ENCODE results near the gene OTUB2. TPM values are rescaled to one million over a fixed set of nuclear protein-coding genes. Genes with fewer than 3 reads are reported as not detected.

OTUB2 gene
- total RNA-seq, 1 donor from 2014 or later, result 1.7 TPM

DNA sequence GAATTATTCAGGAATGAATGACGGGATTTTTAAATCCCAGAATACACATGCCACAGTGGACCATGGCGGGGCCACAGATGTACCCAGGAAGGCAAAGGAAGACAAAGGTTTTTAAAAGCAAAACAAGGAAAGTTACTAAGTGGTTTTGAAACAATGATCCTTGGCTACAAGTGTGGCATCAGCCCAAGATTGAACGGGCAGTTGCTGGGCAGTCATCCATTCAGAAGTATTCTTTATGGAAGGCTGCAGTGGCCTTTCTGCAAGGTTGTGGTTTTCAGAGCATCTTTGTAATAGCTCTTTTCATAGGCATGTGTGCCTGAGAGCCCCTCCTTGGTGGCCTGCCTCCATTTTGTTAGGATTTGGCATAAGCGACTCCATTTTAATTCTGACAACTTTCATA lies 71.0 kb downstream of the OTUB2 start:
- DNase-seq (ENCODE audit: extremely low spot score in 2 of 2), result no peak

More for the DNA sequence above, 71.0 kb downstream of the OTUB2 start:
- Histone ChIP-seq H3K4me1 (peaks cover 19% of the 10 kb centered on the region), H3K4me3 (no peak overlapping the region), H3K36me3 (no peaks in the 10 kb centered on the region), H3K9me3 (no peaks in the 10 kb centered on the region), H3K27ac (no peak overlapping the region), H3K27me3 (no peaks in the 10 kb centered on the region)
- intact Hi-C loops (cut with DNase I), result no loop called here
- no peak for TF ChIP-seq POLR2A (IDR thresholded peaks at IDR 0.05)
- TF ChIP-seq POLR2AphosphoS5 (IDR thresholded peaks at IDR 0.05; ENCODE audit: insufficient read depth in 1 of 2, low read depth in 1 of 2), result no peak
- no peak for TF ChIP-seq CTCF (IDR thresholded peaks at IDR 0.05)

Other genes with a start within 250 kb of the OTUB2 start
- 6.1 TPM for gene PRIMA1, start 237.9 kb upstream of the OTUB2 start, total RNA-seq
- not detected for gene FAM181A, start 99.0 kb upstream of the OTUB2 start, total RNA-seq
- gene ASB2, start 49.8 kb upstream of the OTUB2 start, total RNA-seq, result 24.1 TPM
- gene CCDC197, start 29.0 kb upstream of the OTUB2 start, total RNA-seq, result not detected
- gene DDX24, start 54.9 kb downstream of the OTUB2 start, total RNA-seq, result 109 TPM
- gene IFI27L1, start 55.0 kb downstream of the OTUB2 start, total RNA-seq, result 18.9 TPM
- 209 TPM for gene IFI27, start 84.4 kb downstream of the OTUB2 start, total RNA-seq
- 171 TPM for gene IFI27L2, start 103.3 kb downstream of the OTUB2 start, total RNA-seq
- 6.1 TPM for gene PPP4R4, start 148.0 kb downstream of the OTUB2 start, total RNA-seq

All from vagina (tissue), 2 donors.